ENCODE results near the gene ABO.
"Not testable (repeated sequence)": the region's sequence is repeated elsewhere in the genome, so short reads cannot be mapped to it uniquely, and the experiment has no call there.

The ABO gene

GRCh38 chr9:133275105-133276000 is at the start of gene ABO:
ABO (minus strand) TSS chr9:133275201.
- peak; percentile 60 for DNase-seq

DNA sequence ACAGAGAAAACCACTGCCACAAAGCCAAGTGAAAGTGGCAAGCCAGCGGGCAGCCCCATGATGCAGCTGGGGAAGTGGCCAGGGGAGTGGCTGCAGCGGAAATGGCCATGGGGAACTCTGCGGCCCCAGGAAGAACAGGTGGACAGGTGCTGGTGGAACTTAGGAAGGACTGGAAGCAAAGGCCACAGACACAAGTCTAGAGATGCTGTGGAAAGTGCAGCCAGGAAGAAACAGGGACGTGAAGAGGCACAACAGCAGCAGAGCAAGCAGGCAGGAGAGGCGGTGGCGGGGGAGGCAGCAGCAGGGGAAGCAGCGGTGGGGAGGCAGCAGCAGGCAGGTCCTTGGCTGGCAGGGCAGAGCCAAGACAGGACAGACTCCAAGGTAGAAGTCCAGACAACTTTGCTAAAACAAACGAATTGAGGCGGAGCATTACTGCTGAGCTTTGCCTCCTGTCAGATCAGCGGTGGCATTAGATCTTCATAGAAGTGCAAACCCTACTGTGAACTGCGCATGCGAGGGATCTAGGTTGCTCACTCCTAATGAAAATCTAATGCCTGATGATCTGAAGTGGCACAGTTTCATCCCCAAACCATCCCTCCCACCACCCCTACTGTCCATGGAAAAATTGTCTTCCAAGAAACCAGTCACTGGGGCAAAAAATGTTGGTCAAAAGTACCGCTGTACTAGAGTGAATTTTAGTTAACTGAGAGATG is 49.1 kb upstream of the ABO start:
- DNase-seq: no peak

- no peak for DNase-seq
Observed at GRCh38 chr9:133323211-133323610, 48.2 kb upstream of the ABO start.

DNA sequence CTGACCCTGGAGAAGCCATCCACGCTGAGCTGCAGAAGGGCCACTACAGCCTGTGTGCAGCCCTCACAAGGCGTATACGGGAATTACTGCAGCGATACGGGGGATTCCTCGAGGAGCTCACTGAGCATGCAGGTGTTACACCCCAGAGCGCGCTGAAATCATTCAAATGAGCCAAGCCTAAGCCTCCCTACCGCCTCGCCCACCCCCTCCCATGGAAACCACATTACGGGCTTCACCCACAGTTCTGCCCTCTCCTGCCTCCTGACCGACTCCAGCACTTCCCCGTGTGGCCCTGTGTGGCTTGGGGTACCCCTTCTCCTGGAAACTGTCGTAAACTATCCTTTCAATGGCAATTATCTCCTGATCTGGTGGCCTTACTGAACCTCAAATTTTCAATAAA is 47.7 kb upstream of the ABO start:
- DNase-seq: no peak

DNA sequence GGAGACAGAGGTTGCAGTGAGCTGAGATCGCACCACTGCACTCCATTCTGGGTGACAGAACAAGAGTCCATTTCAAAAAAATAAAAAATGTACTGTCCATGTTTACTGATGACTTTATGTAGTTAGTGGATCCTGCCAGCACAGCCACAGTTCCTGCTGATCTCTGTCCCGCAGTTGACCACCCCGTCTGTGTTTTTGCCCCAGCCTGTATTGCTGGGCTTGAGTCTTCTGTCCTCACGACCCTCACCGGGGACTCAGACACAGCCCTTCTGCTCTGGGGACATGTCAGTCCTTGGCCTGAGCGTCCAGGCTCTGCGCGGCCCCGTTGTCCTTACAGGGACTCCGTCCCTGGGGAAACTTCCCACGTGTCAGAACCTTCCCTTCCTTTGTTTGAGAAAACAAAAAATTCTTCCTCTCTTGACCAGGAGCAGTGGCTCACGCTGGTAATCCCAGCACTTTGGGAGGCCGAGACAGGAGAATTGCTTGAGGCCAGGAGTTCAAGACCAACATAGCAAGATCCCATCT is 46.5 kb upstream of the ABO start:
- DNase-seq: no peak

DNA sequence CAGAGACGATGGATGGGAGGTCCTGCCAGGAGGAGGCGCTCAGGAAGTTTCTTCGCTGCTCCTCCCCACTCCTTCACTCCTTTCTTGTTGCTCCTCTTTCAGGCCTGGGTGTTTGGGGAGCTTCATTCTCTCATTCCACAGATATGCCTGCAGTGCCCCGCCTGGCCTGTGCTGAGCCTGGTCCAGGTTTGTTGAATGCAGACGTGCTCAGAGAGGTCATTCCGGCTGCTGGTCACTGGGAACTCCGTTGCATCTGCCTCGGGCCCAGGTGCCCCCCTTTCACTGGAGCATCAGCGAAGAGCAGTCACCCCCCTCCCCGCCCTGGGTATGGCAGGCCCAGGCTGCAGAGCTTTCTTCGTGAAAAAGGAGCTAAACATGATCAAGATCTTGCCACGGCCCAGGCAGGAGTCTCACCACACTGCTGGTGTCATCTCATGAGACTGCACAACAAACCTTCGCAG is 45.5 kb upstream of the ABO start:
- no peak for DNase-seq

DNA sequence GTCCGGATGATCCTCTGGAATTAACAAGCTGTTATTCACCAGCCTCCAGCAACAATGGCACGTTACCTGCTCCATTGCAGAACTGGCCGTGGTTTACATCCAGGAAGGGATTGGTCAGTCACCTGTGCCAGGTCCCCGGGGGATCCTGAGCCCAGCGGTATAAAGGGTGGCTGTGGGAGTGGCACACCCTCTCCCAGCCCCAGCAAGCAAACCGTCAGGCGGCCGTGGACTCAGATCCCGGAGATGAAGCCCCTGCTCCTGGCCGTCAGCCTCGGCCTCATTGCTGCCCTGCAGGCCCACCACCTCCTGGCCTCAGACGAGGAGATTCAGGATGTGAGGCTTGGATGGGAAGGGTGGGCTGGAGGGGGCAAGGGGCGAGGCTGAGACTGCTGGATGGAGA is 42.5 kb upstream of the ABO start:
- DNase-seq: not testable (repeated sequence)

- no peak for DNase-seq
Observed at GRCh38 chr9:133315997-133316396, 41.0 kb upstream of the ABO start.

GRCh38 chr9:133309608-133310007 is 34.6 kb upstream of the ABO start:
- DNase-seq: no peak

GRCh38 chr9:133307301-133307700 is 32.3 kb upstream of the ABO start:
- DNase-seq: no peak

- DNase-seq: no peak
Observed at GRCh38 chr9:133306242-133307204, 31.5 kb upstream of the ABO start.

DNA sequence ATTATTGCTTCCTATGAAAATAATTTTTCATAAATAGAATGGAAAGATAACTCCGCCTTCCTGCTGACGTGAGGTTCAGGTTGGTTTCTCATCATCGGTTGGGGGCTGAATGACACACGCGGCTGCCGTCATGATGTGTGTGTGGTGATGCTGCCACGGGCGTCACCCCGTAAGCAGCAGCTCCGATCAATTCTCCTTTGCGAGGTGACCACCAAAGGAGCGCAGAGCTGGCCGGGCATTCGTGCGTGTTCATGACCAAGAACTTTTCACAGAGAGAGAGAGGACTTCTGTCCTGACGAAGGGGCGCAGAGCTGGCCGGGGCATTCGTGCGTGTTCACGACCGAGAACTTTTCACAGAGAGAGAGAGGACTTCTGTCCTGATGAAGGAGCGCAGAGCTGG is 30.7 kb upstream of the ABO start:
- no peak for DNase-seq

- no peak for DNase-seq
Observed at GRCh38 chr9:133304477-133305377, 29.7 kb upstream of the ABO start.

GRCh38 chr9:133304158-133304470 is 29.1 kb upstream of the ABO start:
- no peak for DNase-seq

GRCh38 chr9:133303266-133304157 is 28.5 kb upstream of the ABO start:
- DNase-seq: no peak

DNA sequence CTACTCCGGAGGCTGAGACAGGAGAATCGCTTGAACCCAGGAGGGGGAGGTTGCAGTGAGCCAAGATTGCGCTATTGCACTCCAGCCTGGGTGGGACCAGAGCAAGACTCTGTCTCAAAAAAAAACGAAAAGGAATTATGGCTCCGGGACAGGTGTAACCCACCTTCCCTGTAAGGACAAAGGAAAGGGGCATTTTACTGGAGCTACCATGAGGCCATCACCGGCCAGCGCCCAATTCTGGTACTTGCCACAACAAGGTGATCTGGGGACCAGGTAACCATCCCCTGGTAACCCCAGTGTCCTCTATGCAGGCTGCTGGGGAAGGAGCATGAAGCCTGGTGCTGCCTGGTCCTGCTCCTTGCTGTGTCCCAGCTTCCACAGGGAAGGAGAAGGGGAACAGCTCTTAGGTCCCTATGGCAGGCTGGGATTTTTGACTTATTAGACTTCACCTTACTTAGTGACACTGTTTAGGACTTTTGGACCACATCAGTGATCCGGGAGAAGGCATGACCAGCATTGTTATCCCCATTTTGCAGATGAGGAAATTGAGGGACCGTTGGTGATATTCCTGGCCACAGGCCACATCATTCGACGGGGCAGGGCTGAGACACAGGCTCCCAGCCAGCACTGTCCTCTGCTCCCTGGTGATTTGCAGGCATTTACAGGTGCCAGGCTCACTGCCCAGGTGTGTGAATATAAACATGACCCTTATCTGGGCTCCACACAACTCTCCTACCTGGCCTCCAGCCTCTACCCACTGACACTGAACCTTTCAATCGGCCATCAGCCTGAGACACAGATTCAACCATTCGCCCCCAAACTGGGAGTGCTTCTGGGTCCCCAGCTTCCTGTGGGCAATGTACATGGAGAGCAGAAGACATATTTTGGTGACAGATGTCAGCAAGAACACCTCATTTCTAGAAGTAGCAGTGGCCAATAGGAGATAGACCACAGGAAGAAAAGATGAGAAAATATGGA is 26.5 kb upstream of the ABO start:
- DNase-seq: no peak

DNA sequence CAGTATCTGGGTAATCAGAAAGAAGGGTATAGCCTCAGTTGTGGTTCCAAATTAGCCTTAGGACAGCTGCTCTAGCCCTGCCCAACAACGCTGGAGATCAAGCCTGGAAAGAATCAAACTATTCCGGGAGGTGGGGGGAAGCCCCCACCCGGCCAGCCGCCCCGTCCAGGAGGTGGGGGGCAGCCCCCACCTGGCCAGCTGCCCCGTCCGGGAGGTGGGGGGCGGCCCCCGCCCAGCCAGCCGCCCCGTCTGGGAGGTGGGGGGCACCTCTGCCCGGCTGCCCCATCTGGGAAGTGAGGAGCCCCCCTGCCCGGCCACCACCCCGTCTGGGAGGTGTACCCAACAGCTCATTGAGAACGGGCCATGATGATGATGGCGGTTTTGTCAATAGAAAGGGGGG is 25.0 kb upstream of the ABO start:
- not testable (repeated sequence) for DNase-seq

GRCh38 chr9:133294257-133294656 is 19.3 kb upstream of the ABO start:
- no peak for DNase-seq

- DNase-seq: no peak
Observed at GRCh38 chr9:133290751-133291302, 15.8 kb upstream of the ABO start.
